GM19324 (cell line): ENCODE measurements around the gene PIGH.
"Not testable (repeated sequence)": the region's sequence is repeated elsewhere in the genome, so short reads cannot be mapped to it uniquely, and the experiment has no call there.

Experiments
- ATAC-seq: cut with Tn5 transposase; IDR thresholded peaks from one replicate; pipeline ENCODE4 v1.9.1; 2021; ENCODE audit warnings: mild to moderate bottlenecking, moderate library complexity; ENCODE audit not compliant: unreplicated experiment, low FRiP score

PIGH gene

GRCh38 chr14:67610491-67610890 is 10.4 kb upstream of the PIGH start:
- no peak for ATAC-seq

GRCh38 chr14:67609642-67610310 is 9.7 kb upstream of the PIGH start:
- ATAC-seq, result no peak

- no peak for ATAC-seq
These were observed 7.6 kb upstream of the PIGH start for GRCh38 chr14:67607646-67608045.

- ATAC-seq, result peak; percentile 57
These were observed 3.0 kb upstream of the PIGH start for GRCh38 chr14:67602995-67603545.

- no peak for ATAC-seq
These were observed 2.0 kb upstream of the PIGH start for GRCh38 chr14:67602076-67602475.

- ATAC-seq, result not testable (repeated sequence)
These were observed 500 bp upstream of the PIGH start for GRCh38 chr14:67600562-67600974.

- no peak for ATAC-seq
These were observed 4.7 kb downstream of the PIGH start for GRCh38 chr14:67595392-67595791.

- not testable (repeated sequence) for ATAC-seq
These were observed 6.4 kb downstream of the PIGH start for GRCh38 chr14:67593650-67594049.

GRCh38 chr14:67589204-67589770 is 10.8 kb downstream of the PIGH start:
- no peak for ATAC-seq

- no peak for ATAC-seq
These were observed 13.7 kb downstream of the PIGH start for GRCh38 chr14:67586369-67586768.

- ATAC-seq, result no peak
These were observed 15.1 kb downstream of the PIGH start for GRCh38 chr14:67584978-67585377.

- ATAC-seq, result no peak
These were observed 16.1 kb downstream of the PIGH start for GRCh38 chr14:67583711-67584644.

- ATAC-seq, result no peak
These were observed 18.0 kb downstream of the PIGH start for GRCh38 chr14:67582061-67582460.

GRCh38 chr14:67581643-67582042 is 18.4 kb downstream of the PIGH start:
- ATAC-seq, result no peak

- ATAC-seq, result no peak
These were observed 19.5 kb downstream of the PIGH start for GRCh38 chr14:67580336-67581171.

- no peak for ATAC-seq
These were observed 20.4 kb downstream of the PIGH start for GRCh38 chr14:67579636-67580035.

- no peak for ATAC-seq
These were observed 21.0 kb downstream of the PIGH start for GRCh38 chr14:67579040-67579439.

- no peak for ATAC-seq
These were observed 21.9 kb downstream of the PIGH start for GRCh38 chr14:67577909-67578749.

GRCh38 chr14:67577181-67577808 is 22.8 kb downstream of the PIGH start:
- ATAC-seq, result no peak
